HG03342 (cell line): Measurements from ENCODE around the gene GABARAPL2.
"Not testable (repeated sequence)": the region's sequence is repeated elsewhere in the genome, so short reads cannot be mapped to it uniquely, and the experiment has no call there.

Experiments used
- ATAC-seq: cut with Tn5 transposase; IDR thresholded peaks from one replicate; pipeline ENCODE4 v1.9.1; 2021; ENCODE audit warnings: mild to moderate bottlenecking, moderate library complexity; ENCODE audit not compliant: unreplicated experiment

GABARAPL2 gene, protein sequence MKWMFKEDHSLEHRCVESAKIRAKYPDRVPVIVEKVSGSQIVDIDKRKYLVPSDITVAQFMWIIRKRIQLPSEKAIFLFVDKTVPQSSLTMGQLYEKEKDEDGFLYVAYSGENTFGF

DNA sequence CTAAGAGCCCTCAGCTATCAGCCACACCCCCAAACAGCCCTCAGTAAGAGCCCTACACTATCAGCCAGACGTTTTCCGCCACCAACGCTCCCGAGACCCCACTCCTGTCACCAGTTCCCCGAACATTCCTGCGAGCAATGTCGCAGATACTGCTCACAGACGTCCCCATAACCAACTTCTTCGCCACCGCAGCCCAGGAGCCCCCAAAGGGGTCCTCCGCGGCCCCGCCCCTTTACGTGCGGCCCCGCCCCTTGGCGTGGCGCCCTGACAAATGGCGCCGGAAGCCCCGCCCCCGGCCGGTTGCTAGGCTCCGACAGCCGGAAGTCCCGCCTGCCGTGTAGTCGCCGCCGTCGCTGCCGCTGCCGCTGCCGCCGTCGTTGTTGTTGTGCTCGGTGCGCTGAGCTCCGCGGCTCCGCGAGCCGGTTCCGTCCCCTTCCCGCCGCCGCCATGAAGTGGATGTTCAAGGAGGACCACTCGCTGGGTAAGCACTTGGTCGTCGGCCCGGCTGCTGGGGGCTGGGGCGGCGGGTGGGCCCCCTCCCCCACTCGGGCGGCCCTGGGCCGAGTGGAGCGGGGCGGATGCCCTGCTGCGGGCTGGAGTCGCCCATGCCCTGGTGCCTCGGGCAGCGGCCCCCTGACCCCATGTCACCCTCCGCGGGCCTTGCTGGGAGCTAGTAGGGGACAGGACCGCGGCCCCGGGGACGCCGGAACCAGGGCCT is at the start of gene GABARAPL2:
Gene GABARAPL2, plus strand, starts transcription at position 340 of the 718 bp plus-strand sequence. Its CDS starts 108 bp downstream, at position 448.
- peak; percentile 70 for ATAC-seq

DNA sequence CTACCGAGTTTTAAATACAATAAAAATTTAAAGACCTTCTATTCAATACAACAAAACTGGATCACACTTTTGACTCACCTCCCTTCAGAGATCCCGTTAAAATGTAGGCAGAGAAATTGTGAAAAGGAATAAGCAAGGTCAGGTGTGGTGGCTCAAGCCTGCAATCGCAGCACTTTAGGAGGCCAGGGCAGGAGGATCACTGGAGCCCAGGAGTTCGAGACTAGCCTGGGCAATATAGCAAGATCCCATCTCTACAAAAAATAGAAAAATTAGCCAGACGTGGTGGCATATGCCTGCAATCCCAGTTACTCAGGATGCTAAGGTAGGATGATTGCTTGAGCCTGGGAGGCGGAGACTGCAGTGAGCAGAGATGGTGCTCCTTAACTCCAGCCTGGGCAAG is 47.0 kb upstream of the GABARAPL2 start:
- no peak for ATAC-seq

DNA sequence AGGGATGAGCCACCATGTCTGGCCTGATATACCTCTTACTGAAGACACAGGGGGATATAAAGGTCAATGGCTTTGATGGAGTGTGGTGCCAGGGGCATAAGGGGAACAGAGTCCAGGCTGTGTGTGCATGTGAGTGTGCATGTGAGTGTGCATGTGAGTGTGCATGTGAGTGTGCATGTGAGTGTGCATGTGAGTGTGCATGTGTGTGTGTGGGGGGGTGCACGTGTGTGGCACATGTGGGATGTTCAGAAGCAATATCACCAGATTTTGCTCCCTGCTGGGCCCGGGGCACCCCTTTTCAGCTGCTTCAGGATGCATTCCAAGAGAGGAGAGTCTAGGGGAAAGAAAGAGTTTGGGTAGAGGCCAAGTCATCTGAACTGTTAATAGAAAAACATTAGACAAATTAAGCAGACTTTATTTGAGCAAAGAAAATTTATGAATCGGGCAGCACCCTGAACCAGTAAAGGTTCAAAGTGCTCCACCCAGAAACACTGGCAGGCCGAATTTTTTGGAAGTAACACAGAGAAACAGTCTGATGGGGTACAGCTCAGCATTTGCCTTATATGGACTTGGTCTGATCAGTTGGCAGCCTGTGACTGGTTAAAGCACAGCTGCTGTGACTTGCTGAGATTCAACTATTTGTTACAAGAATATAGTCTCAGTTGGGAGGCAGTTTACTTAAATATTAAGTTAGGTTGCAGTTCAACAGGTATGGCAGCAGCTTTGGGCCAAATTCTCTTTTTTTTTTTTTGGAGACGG is 40.0 kb upstream of the GABARAPL2 start:
- no peak for ATAC-seq

DNA sequence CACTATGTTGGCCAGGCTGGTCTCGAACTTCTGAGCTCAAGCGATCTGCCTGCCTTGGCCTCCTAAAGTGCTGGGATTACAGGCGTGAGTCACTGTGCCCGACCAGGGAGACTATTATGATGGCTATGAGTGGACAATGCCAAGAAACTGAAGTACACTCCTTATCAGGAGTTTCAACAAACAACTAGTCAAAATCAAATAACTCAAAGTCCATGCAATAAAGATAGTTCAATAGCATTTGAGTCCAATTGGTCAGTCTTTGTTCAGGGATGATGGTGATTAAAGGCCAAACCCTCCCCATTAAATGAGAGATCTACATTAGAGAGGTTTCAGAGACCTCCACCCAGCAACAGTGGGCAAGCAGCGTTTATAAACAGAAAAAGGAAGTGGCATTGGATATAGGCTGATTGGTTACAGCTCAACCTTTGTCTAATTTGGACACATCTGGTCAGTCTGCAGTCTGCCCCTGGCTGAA is 38.3 kb upstream of the GABARAPL2 start:
- ATAC-seq: no peak

DNA sequence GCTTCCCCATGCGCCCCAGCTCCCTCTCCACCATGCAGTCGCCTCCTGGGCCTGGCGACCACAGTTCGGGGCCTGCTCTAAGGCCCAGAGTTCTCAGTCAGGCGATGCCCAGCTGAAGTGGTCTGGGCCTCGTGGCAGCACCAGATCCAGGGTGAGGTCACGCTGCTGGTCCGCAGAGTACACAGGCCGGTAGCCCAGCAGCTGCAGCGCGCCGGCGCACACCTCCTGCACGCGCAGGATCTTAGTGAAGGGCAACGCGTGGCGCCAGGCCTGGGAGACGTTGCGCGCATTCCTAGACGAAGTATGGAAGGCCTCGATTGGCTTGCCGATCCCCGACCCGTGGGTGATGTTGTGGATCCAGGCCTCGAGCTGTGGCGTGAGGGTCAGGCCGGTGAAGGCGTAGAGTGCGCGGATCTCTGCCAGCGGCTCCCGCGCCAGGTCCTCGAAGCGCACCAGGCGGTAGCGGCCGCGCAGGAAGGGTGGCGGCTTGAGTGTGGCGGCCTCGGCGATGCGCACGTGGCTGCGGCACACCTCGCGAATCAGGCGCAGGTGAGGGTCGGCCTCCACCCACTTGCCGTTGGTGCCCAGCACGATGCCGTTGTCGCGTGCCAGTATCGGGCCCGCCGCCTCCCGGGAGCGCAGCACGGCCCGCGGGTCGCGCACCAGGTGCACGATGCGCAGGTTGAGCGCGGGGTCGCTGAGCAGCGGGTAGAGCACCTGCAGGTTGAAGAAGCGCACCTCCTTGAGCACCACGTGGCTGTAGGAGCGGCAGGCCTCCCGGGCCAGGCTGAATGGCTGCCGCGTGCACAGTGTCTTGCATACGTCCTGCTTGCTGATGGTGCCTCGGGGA is 36.9 kb upstream of the GABARAPL2 start:
- no peak for ATAC-seq

DNA sequence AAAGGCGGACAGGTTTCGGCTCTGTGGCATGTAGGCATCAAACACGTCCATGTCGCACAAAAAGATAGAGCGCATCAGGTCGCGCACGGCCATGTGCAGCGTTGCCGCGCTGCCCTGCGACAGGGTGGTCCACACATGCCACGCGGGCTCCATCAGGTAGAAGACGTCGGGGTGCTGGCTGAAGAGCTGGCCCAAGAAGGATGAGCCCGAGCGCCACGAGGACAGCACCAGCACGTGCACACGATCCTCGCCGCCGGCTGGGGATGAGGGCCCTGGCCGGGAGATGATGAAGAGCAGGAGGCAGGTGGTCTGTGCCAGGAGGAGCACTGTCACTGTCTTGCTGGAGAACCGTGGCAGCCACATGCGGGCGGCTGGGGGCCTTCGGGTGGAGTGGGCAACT is 36.2 kb upstream of the GABARAPL2 start:
- no peak for ATAC-seq

DNA sequence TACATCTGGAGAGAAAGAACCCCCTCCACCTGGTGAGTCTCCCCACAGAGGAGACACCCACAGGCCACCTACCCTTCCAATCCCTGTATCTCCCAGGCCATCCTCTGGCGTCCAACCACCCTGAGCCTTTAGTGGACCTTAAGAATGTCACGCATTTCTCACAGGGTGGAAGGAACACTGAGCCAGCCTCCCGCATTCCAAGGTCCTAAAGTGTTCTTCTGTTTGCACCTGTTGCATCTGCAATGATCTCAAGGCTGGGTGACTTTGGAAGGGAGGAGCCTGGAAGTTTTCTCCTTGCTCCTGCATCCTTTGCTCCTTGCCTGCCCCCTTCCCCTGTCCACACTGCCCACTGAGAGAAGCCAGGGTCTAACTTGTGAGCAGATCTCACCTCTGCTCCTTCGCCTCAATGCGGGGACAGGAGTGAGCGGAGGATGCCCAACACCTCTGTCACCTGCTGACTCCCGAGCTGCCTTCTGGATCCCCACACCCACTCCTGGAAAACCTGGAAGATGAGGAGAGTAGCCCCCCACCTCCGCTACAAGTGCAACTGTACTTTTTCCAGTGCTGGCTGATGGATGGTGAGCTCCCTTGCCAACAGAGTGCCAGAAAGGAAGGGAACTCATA is 33.9 kb upstream of the GABARAPL2 start:
- ATAC-seq: no peak

DNA sequence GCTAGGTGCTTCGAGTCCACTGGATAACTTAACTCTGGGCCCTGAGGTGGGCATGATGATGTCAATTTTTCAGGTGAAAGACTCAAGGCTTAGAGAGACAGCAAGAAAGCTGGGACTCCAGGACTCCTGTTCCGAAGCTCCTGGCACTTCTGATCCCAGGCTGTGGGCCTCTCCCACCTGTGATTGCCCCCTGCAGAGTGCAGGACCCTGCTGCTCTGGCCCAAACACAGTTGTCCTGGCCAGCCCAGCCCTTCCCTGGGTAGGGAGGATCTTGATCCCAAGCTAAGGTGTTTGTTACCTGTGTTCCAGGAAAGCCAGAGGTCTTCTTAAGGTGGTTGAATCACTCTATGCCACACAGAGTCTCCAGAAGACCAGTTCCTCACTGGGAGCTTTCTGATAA is 33.4 kb upstream of the GABARAPL2 start:
- no peak for ATAC-seq

DNA sequence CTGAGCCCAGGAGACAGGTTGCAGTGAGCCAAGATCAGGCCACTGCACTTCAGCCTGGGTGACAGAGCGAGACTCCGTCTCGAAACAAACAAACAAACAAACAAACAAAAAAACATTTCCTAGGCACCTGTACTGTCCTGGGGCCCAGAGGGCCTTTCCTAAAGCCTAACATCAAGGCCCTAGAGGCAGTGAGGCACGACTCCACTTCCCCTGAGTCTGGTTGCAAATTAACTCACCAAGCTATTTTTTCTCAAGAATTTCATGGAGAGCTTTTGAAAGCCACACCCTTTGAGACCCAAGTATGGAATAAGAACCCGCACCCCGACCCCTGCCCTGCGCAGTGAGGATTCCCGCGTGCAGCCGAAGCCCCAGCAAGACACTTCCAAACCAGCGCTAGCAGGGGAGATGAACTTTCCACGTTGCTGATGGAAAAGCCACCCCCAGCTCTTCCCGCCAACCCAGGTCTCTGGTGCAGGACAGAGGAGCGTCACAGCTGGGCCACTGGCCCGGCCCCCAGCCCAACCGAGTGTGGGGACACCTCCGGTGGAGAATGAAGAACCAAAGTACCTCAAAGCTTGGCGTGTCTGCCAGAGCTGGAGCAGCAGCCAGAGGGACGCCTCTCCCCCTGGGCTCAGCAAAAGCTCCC is 31.5 kb upstream of the GABARAPL2 start:
- ATAC-seq: no peak

DNA sequence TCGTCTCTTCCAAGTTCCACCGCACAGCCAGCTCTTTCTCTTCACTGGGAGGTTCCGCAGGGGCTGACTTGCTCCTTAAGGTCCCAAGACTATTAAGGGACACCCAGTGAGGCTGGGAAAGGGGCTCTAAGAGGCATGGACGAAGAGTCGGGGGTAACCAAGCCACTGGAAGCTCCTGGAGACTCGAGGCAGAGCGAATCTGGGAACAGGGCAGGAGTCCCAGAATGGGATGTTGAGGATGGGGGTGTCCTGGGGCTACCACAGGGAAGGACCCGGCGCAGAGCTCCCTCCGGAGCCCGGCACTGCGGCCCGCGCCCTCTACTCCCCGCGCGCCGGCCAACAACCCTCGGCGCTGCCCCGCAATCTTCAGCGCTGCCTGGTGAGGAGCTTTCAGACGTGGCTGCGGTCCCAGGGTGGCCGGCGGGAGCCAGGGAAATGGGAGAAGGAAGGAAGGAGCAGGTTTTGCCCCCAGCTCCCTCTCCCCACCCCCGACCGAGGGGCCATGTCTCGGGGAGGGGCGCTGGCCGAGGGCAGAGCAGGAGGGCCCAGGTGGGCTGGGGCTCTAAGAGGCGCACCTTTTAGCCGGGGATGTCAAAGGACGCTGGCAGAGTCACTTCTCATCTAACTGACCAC is 30.9 kb upstream of the GABARAPL2 start:
- no peak for ATAC-seq

DNA sequence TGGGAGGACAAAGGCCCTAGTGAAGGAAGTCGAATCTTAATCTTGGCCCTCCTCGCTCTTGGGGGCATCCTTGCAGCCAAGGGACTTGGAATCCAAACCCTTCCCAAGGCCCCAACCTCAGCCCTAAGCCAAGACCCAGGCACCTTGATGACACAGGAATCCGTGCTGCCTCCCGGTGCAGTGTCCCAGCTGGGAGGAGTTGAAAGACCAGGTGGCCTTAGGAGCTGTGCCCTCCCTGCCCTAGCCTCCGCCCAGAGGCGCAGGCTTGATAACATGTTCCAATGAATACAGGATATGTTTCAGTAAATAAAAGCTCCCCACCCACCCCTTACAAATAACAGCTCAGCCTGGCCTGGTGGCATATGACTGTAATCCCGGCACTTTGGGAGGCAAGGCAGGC is 30.3 kb upstream of the GABARAPL2 start, which contains the start of gene CHST5:
Gene CHST5, minus strand, starts transcription at position 208 of the 400 bp plus-strand sequence. CDS start 5,724 bp downstream, outside the sequence.
- no peak for ATAC-seq

DNA sequence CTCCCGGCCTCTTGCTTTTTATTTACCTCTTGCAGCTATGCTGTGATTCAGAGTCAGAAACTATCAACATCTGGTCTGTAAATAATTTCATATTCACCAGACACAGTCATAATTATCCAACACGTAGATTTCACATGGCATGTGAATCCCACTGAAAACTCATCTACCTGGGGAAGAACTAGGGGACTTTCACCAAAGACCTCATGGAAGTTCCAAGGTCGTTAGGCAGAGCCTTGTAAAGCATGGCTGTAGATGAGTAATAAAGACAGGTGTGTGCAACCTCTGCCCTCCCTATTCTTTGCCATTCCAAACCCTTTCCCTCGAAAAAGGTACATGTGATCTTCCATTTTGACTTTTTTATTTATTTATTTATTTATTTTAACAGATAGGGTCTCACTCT is 28.4 kb upstream of the GABARAPL2 start:
- ATAC-seq: no peak

DNA sequence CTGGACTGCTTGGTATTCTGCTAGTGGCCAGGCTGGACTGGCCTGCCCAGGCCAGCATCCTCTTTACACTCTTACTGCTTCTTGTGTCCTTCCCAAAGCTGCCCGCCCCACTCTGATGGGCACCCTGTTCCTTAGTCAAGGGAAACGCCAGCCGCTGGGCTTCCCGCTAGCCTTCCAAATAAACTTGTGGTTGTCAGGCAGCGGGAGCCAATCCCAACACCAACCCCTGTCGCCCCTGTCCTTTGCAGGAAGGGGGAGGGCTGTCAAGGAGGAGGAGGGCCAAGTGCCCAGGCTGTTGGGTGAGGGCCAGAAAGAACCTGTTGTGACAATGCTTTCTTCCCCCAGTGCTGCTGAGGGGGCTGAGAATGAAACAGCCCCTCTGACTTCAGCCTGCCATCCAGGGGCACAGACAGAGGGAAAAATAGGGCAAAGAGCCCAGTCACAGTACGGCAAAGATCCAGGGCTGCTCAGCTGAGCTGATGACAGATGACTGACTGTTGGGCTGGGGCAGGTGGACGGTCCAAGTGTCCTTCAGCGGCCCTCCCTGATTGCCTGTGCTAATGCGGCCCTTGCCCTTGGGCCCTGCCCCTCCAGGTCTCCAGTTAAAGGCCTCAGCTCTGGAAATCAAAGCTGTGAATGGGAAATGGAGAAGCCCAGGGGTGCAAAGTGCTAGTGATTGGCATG is 27.2 kb upstream of the GABARAPL2 start:
- not testable (repeated sequence) for ATAC-seq

DNA sequence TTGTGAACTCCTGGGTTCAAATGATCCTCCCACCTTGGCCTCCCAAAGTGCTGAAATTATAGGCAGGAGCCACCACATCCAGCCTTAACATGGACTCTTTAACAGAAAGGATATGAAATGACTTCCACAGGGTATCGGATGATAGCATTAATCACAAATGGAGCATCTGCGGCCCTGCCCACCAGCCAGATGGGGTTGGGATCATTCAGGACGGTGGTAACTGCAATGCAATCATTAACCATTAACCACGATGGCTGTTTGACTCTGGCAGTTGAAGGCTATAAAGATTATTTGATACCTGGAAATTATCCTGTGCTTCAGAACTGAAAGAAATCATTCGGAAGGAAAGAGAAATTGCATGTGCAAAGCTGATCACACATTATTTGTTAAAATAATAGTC is 24.9 kb upstream of the GABARAPL2 start:
- no peak for ATAC-seq

DNA sequence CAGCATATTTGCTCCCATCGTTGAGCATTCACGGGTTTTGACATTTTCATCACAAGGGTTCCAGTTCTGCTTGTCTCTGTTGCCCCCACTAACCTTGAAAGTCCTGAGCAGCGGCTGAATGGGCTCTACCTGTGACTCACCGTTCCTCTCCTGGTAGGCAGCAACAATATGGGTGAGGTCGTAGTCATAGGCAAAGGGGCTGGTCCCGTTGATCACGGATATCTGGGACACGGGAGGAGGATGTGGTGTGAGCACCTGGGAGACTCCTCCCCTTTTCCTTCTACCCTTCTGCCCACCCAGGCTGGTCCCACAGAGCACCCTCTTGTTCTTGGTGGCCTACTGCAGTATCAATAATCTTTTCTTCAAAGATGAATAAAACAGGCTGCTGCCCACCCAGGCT is 23.7 kb upstream of the GABARAPL2 start:
- ATAC-seq: not testable (repeated sequence)

DNA sequence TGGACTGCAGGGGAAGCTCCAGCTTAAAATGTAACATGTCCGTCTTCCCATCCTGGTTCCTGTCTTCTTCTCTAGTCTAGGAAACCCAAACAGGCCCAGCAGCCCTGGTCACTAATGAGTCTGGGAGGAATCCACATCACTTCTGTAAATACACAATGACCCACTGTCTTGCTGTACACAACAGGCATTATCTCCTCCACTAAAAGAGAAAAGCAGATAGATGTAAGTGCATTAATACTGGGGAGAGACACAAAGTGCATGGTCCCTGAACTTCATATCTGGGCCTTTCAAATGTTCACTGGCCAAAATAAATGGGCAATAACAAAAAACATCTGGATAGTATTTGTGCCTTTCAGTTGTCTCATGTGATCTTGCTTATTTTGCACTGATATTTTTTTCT is 20.3 kb upstream of the GABARAPL2 start:
- not testable (repeated sequence) for ATAC-seq

DNA sequence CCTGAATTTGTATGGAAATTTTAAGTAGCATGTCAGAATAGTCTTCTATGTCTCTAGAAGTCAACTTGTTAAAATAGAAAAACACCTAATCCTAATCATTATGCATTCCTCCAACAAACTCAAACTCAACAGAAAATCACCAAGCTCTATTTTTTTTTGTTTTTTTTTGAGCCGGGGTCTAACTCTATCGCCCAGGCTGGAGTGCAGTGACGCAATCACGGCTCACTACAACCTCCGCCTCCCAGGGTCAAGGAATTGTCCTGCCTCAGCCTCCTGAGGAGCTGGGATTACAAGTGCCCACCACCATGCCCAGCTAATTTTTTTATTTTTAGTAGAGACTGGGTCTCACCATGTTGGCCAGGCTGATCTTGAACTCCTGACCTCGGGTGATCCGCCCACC is 19.9 kb upstream of the GABARAPL2 start:
- no peak for ATAC-seq

DNA sequence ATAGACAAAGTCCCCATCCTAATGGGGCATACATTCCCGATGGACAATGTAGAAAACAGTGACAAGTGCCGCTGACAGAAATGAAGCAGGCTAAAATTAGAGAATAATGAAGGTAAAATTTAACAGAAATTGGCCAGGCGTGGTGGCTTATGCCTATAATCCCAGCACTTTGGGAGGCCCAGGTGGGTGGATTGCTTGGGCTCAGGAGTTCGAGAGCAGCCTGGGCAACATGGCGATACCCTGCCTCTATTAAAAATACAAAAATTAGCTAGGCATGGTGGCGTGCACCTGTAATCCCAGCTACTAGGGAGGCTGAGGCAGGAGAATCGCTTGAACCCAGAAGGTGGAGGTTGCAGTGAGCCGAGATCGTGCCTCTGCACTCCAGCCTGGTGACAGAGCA is 17.7 kb upstream of the GABARAPL2 start:
- ATAC-seq: not testable (repeated sequence)

DNA sequence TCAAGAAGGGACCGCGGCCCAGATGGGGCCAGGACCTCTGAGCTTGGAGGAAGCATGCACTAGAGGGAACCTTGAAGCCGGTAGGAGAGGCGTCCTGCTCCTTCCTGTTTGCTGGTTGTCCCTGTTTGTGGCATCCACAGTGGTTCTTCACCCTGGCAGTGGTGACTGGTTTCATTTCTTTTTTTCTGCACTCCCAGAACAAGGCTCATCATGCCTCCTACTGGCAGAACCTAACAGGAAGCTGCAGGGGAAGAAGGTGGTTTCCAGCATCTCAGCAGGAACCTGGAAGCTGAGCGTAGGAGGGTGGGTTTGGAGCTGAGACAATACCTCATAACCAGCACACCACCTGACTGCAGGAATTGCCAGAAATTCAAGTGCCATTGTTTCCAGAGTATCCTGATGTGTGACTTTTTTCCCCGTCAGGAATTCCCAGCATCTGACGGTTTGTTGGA is 15.9 kb upstream of the GABARAPL2 start:
- ATAC-seq: peak; percentile 88
